HCEC 1CT (cell line): ENCODE results near the gene GIMAP5.

Source experiments
- DNase-seq: peaks from one replicate; pipeline ENCODE4 v3.0.0-alpha.2; 2017

GIMAP5 gene

GRCh38 chr7:150778014-150778737 is 41.0 kb downstream of the GIMAP5 start:
- no peak for DNase-seq

- peak; percentile 42 for DNase-seq
These were observed 41.6 kb downstream of the GIMAP5 start for GRCh38 chr7:150778738-150779301.

- no peak for DNase-seq
These were observed 43.1 kb downstream of the GIMAP5 start for GRCh38 chr7:150780292-150780691.

- peak; percentile 5 for DNase-seq
These were observed 43.9 kb downstream of the GIMAP5 start for GRCh38 chr7:150781103-150781502.

- no peak for DNase-seq
These were observed 44.7 kb downstream of the GIMAP5 start for GRCh38 chr7:150781961-150782360.

- no peak for DNase-seq
These were observed 47.0 kb downstream of the GIMAP5 start for GRCh38 chr7:150784120-150784736.

GRCh38 chr7:150784954-150785353 is 47.7 kb downstream of the GIMAP5 start:
- DNase-seq = no peak

- DNase-seq = no peak
These were observed 50.4 kb downstream of the GIMAP5 start for GRCh38 chr7:150787321-150788281.

GRCh38 chr7:150788474-150789269 is 51.5 kb downstream of the GIMAP5 start:
- DNase-seq = no peak

GRCh38 chr7:150790416-150791075 is 53.3 kb downstream of the GIMAP5 start:
- no peak for DNase-seq

GRCh38 chr7:150791304-150791703 is 54.1 kb downstream of the GIMAP5 start:
- DNase-seq = no peak

GRCh38 chr7:150791746-150792452 is 54.7 kb downstream of the GIMAP5 start:
- DNase-seq = no peak
